Breast epithelium (tissue), 3 donors: Measurements from ENCODE around the gene TAF11L6. TPM values are rescaled to one million over a fixed set of nuclear protein-coding genes. Genes with fewer than 3 reads are reported as not detected.

Experiments used
- total RNA-seq, 3 donors: library from RNA; depleted of rRNA; stranded (reverse); fragments of >200 nt; gene quantifications; one replicate each; pipeline ENCODE4 v1.1.0, GENCODE V29; 2016

The TAF11L6 gene
- total RNA-seq, 3 donors from 2014 or later = not detected

Other genes with a start within 250 kb of the TAF11L6 start
- gene TAF11L2, start 30.4 kb upstream of the TAF11L6 start, total RNA-seq = not detected
- not detected for gene TAF11L3, start 10.3 kb upstream of the TAF11L6 start, total RNA-seq
- gene TAF11L4, start 6.9 kb upstream of the TAF11L6 start, total RNA-seq = not detected
- not detected for gene TAF11L5, start 3.4 kb upstream of the TAF11L6 start, total RNA-seq
- not detected for gene TAF11L7, start 57.1 kb downstream of the TAF11L6 start, total RNA-seq
- not detected for gene TAF11L8, start 62.3 kb downstream of the TAF11L6 start, total RNA-seq
- not detected for gene TAF11L9, start 65.7 kb downstream of the TAF11L6 start, total RNA-seq
- gene TAF11L10, start 69.2 kb downstream of the TAF11L6 start, total RNA-seq = not detected
- gene TAF11L11, start 75.5 kb downstream of the TAF11L6 start, total RNA-seq = not detected
- not detected for gene TAF11L12, start 81.7 kb downstream of the TAF11L6 start, total RNA-seq
- not detected for gene TAF11L13, start 103.4 kb downstream of the TAF11L6 start, total RNA-seq
- gene TAF11L14, start 105.8 kb downstream of the TAF11L6 start, total RNA-seq = not detected